Astrocyte (in vitro differentiated cells and primary cell): ENCODE results near the gene NRG3. TPM values are rescaled to one million over a fixed set of nuclear protein-coding genes. Genes with fewer than 3 reads are reported as not detected.

Source experiments
- DNase-seq: peaks from one replicate; pipeline ENCODE4 v3.0.0-alpha.2; 2010; ENCODE audit warnings: low read depth
- FAIRE-seq: peaks from 2 replicates; lab custom pipeline; 2011; peaks lifted over from hg19 to GRCh38; lab: Jason Lieb, UNC
- H2AFZ ChIP-seq: 2 replicates; pipeline ENCODE4 v1.6.0; 2012; ENCODE audit warnings: low read depth, low read length, inconsistent platforms
- H3K27ac ChIP-seq: 2 replicates; pipeline ENCODE4 v1.5.1; 2011; ENCODE audit warnings: low read depth, low read length, inconsistent platforms
- H3K27me3 ChIP-seq: 2 replicates; pipeline ENCODE4 v1.6.0; 2011; ENCODE audit warnings: low read length, inconsistent platforms; ENCODE audit not compliant: insufficient read depth
- H3K36me3 ChIP-seq: 2 replicates; pipeline ENCODE4 v1.5.1; 2011; ENCODE audit warnings: low read length, inconsistent platforms; ENCODE audit not compliant: insufficient read depth
- H3K4me1 ChIP-seq: 2 replicates; pipeline ENCODE4 v1.5.1; 2011; ENCODE audit warnings: low read length, inconsistent platforms; ENCODE audit not compliant: insufficient read depth
- H3K4me2 ChIP-seq: 2 replicates; pipeline ENCODE4 v1.6.0; 2012; ENCODE audit warnings: low read length, inconsistent platforms
- H3K4me3 ChIP-seq: 2 replicates; pipeline ENCODE4 v1.5.1; 2011; ENCODE audit warnings: low read depth, mild to moderate bottlenecking, low read length, inconsistent platforms; ENCODE audit not compliant: insufficient read depth
- H3K79me2 ChIP-seq: 2 replicates; pipeline ENCODE4 v1.6.0; 2012; ENCODE audit warnings: mild to moderate bottlenecking, low read length, inconsistent platforms; ENCODE audit not compliant: insufficient read depth
- H3K9ac ChIP-seq: 2 replicates; pipeline ENCODE4 v1.6.0; 2012; ENCODE audit warnings: mild to moderate bottlenecking, low read length, inconsistent platforms
- H3K9me3 ChIP-seq: 2 replicates; pipeline ENCODE4 v1.5.1; 2012; ENCODE audit warnings: low read depth, mild to moderate bottlenecking, low read length, inconsistent platforms; ENCODE audit not compliant: insufficient read depth
- H4K20me1 ChIP-seq: 2 replicates; pipeline ENCODE4 v1.6.0; 2012; ENCODE audit warnings: low read length, inconsistent platforms; ENCODE audit not compliant: insufficient read depth
- H3K27ac Mint-ChIP-seq: one replicate; pipeline ENCODE4 v1.8.0; 2021; ENCODE audit warnings: mild to moderate bottlenecking, mixed read lengths; ENCODE audit not compliant: unreplicated experiment
- H3K27me3 Mint-ChIP-seq: one replicate; pipeline ENCODE4 v1.8.0; 2021; ENCODE audit warnings: low read depth, mixed read lengths; ENCODE audit not compliant: unreplicated experiment
- H3K36me3 Mint-ChIP-seq: one replicate; pipeline ENCODE4 v1.8.0; 2021; ENCODE audit warnings: low read depth, mixed read lengths; ENCODE audit not compliant: unreplicated experiment
- H3K4me1 Mint-ChIP-seq: one replicate; pipeline ENCODE4 v1.8.0; 2021; ENCODE audit warnings: low read depth, mixed read lengths; ENCODE audit not compliant: unreplicated experiment
- H3K4me3 Mint-ChIP-seq: one replicate; pipeline ENCODE4 v1.8.0; 2021; ENCODE audit warnings: mild to moderate bottlenecking, moderate library complexity, mixed read lengths; ENCODE audit not compliant: unreplicated experiment
- H3K9me3 Mint-ChIP-seq: one replicate; pipeline ENCODE4 v1.8.0; 2021; ENCODE audit warnings: mild to moderate bottlenecking, mixed read lengths; ENCODE audit not compliant: unreplicated experiment
- EZH2 ChIP-seq: IDR thresholded peaks from 2 replicates; pipeline ENCODE4 v1.6.1; 2012; ENCODE audit warnings: mild to moderate bottlenecking, low read length, inconsistent platforms; ENCODE audit not compliant: insufficient read depth
- total RNA-seq: library from RNA; stranded (reverse); gene quantifications from 2 replicates; pipeline ENCODE4 v1.2.1, GENCODE V29; 2021
- TF ChIP-seq, protein P1 (sequence below): IDR thresholded peaks from 2 replicates; pipeline ENCODE4 v1.5.1; 2011; ENCODE audit warnings: low read depth, mild to moderate bottlenecking, inconsistent platforms, low read length, moderate library complexity; ENCODE audit not compliant: insufficient read depth

Gene NRG3
- total RNA-seq, 1 donor from 2014 or later, result 2.1 TPM

- Histone ChIP-seq H3K4me3 (no peak overlapping the region), H3K27ac (no peak overlapping the region), H3K9ac (no peak overlapping the region), H3K36me3 (no peaks in the 10 kb centered on the region), H3K79me2 (no peaks in the 10 kb centered on the region), H3K27me3 (no peaks in the 10 kb centered on the region), H3K9me3 (no peaks in the 10 kb centered on the region), H3K4me2 (no peak overlapping the region), H3K4me1 (no peaks in the 10 kb centered on the region), H4K20me1 (no peaks in the 10 kb centered on the region), H2AFZ (no peak overlapping the region)
- DNase-seq (no peak), FAIRE-seq (no peak)
- no peak for TF ChIP-seq EZH2
- TF ChIP-seq, protein P1, sequence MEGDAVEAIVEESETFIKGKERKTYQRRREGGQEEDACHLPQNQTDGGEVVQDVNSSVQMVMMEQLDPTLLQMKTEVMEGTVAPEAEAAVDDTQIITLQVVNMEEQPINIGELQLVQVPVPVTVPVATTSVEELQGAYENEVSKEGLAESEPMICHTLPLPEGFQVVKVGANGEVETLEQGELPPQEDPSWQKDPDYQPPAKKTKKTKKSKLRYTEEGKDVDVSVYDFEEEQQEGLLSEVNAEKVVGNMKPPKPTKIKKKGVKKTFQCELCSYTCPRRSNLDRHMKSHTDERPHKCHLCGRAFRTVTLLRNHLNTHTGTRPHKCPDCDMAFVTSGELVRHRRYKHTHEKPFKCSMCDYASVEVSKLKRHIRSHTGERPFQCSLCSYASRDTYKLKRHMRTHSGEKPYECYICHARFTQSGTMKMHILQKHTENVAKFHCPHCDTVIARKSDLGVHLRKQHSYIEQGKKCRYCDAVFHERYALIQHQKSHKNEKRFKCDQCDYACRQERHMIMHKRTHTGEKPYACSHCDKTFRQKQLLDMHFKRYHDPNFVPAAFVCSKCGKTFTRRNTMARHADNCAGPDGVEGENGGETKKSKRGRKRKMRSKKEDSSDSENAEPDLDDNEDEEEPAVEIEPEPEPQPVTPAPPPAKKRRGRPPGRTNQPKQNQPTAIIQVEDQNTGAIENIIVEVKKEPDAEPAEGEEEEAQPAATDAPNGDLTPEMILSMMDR, result no peak
- H3K4me3 Mint-ChIP-seq, result no peak overlapping the region
- H3K36me3 Mint-ChIP-seq, result no peaks in the 10 kb centered on the region
- H3K4me1 Mint-ChIP-seq, result no peaks in the 10 kb centered on the region
- no peaks in the 10 kb centered on the region for H3K27me3 Mint-ChIP-seq
- H3K27ac Mint-ChIP-seq, result no peak overlapping the region
- H3K9me3 Mint-ChIP-seq, result no peaks in the 10 kb centered on the region
Measured at GRCh38 chr10:82251222-82251906, 376.4 kb downstream of the NRG3 start.

- Histone ChIP-seq H2AFZ (no peak overlapping the region), H3K9ac (no peak overlapping the region), H3K27ac (no peak overlapping the region), H4K20me1 (no peaks in the 10 kb centered on the region), H3K79me2 (no peaks in the 10 kb centered on the region), H3K9me3 (no peaks in the 10 kb centered on the region), H3K27me3 (no peaks in the 10 kb centered on the region), H3K36me3 (no peaks in the 10 kb centered on the region), H3K4me2 (no peak overlapping the region), H3K4me1 (no peaks in the 10 kb centered on the region), H3K4me3 (no peak overlapping the region)
- Mint-ChIP-seq H3K9me3 (no peaks in the 10 kb centered on the region), H3K4me1 (no peaks in the 10 kb centered on the region), H3K27ac (no peak overlapping the region), H3K27me3 (no peaks in the 10 kb centered on the region), H3K4me3 (no peak overlapping the region), H3K36me3 (no peaks in the 10 kb centered on the region)
- TF ChIP-seq EZH2, result no peak
- TF ChIP-seq, protein P1, result no peak
- FAIRE-seq, result no peak
- no peak for DNase-seq
Measured at GRCh38 chr10:82252081-82252480, 377.1 kb downstream of the NRG3 start.

DNA sequence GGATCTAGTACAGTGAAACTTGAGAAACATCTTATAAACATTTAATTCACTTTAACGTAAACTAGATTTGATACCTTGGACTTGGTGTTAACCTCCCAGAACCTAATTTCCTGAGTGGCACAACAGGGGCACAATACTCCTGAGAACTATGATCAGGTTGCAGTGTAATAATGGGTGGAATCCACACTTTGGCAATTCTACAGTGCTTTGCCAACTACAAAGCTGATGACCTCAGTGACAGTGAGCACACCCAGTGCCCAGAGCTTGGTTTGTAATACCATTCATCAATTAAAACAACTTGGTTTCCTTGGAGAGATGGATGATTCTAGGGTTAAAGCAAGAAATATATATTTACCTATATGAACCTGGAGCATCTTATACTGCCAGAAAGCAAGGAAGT is 379.2 kb downstream of the NRG3 start:
- no peak for TF ChIP-seq EZH2
- TF ChIP-seq, protein P1, result no peak
- DNase-seq, result no peak
- Mint-ChIP-seq H3K36me3 (no peaks in the 10 kb centered on the region), H3K27ac (no peak overlapping the region), H3K27me3 (no peaks in the 10 kb centered on the region), H3K9me3 (no peaks in the 10 kb centered on the region), H3K4me1 (no peaks in the 10 kb centered on the region), H3K4me3 (no peak overlapping the region)
- no peaks in the 10 kb centered on the region for H3K9me3 ChIP-seq
- no peak overlapping the region for H3K4me2 ChIP-seq
- no peaks in the 10 kb centered on the region for H3K36me3 ChIP-seq
- H4K20me1 ChIP-seq, result no peaks in the 10 kb centered on the region
- no peak overlapping the region for H3K27ac ChIP-seq
- H3K27me3 ChIP-seq, result no peaks in the 10 kb centered on the region
- FAIRE-seq, result no peak
- no peak overlapping the region for H2AFZ ChIP-seq
- no peaks in the 10 kb centered on the region for H3K79me2 ChIP-seq
- no peak overlapping the region for H3K9ac ChIP-seq
- no peaks in the 10 kb centered on the region for H3K4me1 ChIP-seq
- H3K4me3 ChIP-seq, result no peak overlapping the region
